ENCODE measurements around the gene CATSPERE.
"Not testable (repeated sequence)": the region's sequence is repeated elsewhere in the genome, so short reads cannot be mapped to it uniquely, and the experiment has no call there.

The CATSPERE gene

GRCh38 chr1:244660595-244660994 lies 199.5 kb downstream of the CATSPERE start:
- no peak for DNase-seq (ENCODE audit: low read depth in 4 of 4, low spot score in 1 of 4)

GRCh38 chr1:244661569-244662312 lies 200.7 kb downstream of the CATSPERE start:
- not testable (repeated sequence) for DNase-seq (ENCODE audit: low read depth in 4 of 4, low spot score in 1 of 4)

GRCh38 chr1:244662599-244662998 lies 201.5 kb downstream of the CATSPERE start:
- DNase-seq (ENCODE audit: low read depth in 4 of 4, low spot score in 1 of 4), result no peak

GRCh38 chr1:244664353-244664752 lies 203.3 kb downstream of the CATSPERE start:
- DNase-seq (ENCODE audit: low read depth in 4 of 4, low spot score in 1 of 4), result no peak

- no peak for DNase-seq (ENCODE audit: low read depth in 4 of 4, low spot score in 1 of 4)
Observed at GRCh38 chr1:244665771-244666217, 204.7 kb downstream of the CATSPERE start.

- DNase-seq (ENCODE audit: low read depth in 4 of 4, low spot score in 1 of 4), result not testable (repeated sequence)
Observed at GRCh38 chr1:244666672-244667418, 205.8 kb downstream of the CATSPERE start.

GRCh38 chr1:244667797-244668196 lies 206.7 kb downstream of the CATSPERE start:
- no peak for DNase-seq (ENCODE audit: low read depth in 4 of 4, low spot score in 1 of 4)

- no peak for DNase-seq (ENCODE audit: low read depth in 4 of 4, low spot score in 1 of 4)
Observed at GRCh38 chr1:244672946-244673682, 212.0 kb downstream of the CATSPERE start.

GRCh38 chr1:244674446-244674845 lies 213.4 kb downstream of the CATSPERE start:
- DNase-seq (ENCODE audit: low read depth in 4 of 4, low spot score in 1 of 4), result no peak

- no peak for DNase-seq (ENCODE audit: low read depth in 4 of 4, low spot score in 1 of 4)
Observed at GRCh38 chr1:244675167-244675566, 214.1 kb downstream of the CATSPERE start.

GRCh38 chr1:244678697-244679096 lies 217.6 kb downstream of the CATSPERE start:
- no peak for DNase-seq (ENCODE audit: low read depth in 4 of 4, low spot score in 1 of 4)

GRCh38 chr1:244680667-244681066 lies 219.6 kb downstream of the CATSPERE start:
- DNase-seq (ENCODE audit: low read depth in 4 of 4, low spot score in 1 of 4), result no peak

GRCh38 chr1:244682087-244682486 lies 221.0 kb downstream of the CATSPERE start:
- DNase-seq (ENCODE audit: low read depth in 4 of 4, low spot score in 1 of 4), result not testable (repeated sequence)

Data from stimulated activated CD4-positive, alpha-beta T cell treated with anti-CD3 and anti-CD28 coated beads, Interleukin-1b, Interleukin-23, amount 100 ng/mL, for 24 hours (primary cell).